ENCODE results near the gene C1D. TPM values are rescaled to one million over a fixed set of nuclear protein-coding genes. Genes with fewer than 3 reads are reported as not detected.
"Not testable (repeated sequence)": the region's sequence is repeated elsewhere in the genome, so short reads cannot be mapped to it uniquely, and the experiment has no call there.

Gene C1D
- total RNA-seq, 1 donor from 2014 or later = 11.2 TPM

DNA sequence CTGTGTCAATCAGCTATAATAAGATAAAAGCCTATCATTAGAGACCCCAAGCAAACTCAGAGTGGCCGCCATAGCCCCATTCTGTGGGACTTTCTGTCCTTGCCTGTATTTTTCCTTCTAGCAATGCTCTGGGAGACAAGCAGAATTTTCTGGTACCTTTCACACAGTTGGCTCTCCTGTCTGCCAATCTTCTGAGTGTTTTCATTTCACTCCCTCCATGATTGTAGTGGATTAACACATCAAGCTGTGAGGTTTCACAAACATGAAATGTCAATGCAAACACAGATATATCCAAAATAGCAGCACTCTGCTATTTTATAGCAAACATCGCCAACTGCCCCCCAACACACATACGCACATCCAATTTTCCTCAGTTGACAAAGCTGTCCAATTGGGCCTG, 64.9 kb downstream of the C1D start:
- no peak for ATAC-seq

- ATAC-seq = peak; percentile 97
These were observed 65.3 kb downstream of the C1D start for GRCh38 chr2:67997528-67997900.

DNA sequence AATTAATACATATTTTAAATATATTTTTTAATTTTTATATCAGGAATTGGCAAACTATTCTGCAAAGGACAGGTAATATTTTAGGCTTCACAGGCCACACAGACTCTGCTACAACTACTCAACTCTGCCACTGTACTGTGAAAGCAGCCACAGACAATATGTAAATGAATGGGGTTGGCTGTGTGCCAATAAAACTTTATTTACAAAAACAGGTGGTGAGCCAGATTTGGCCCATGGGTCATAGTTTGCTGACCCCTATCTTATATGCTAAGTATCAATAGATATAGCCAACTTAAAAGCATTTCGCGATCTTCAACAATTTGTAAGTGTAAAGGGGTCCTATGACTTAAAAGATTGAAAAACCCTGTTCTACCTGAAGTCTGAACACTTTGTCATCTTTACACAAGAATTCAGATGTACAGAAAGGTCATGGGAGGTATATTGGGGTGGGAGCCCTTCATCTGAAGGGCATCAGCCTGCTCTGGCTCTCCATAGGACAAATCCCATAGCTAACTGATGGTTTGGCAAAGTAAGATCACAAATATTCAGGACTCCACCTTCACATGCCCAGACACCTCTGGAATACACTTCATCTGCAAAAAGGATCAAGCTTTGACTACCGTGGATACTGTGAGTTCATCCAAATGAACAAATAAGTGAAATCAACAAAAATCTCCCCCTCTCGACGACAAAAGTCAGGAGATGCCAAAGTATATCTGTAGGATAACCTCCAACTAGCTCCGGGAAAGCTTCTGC, 65.9 kb downstream of the C1D start:
- ATAC-seq = peak; percentile 48

DNA sequence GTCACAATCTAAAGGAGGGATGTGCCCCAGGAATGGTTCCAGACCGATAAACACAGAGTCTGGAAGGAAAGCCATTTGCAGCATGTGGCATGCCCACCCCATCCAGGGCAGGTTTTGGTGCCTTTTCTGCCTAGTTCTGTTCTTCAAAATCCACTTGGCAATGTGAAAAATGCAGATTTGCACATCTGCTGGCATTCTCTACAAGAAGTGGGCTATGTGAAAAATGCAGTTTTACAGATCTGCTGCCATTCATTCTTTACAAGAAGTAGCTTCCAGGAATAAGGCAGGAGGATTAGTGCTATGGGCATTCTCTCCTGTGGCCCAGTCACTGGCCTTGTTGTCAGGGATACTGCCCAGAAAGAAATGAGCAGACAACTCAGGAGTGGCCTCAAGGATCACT, 68.1 kb downstream of the C1D start:
- no peak for ATAC-seq

- not testable (repeated sequence) for ATAC-seq
These were observed 68.7 kb downstream of the C1D start for GRCh38 chr2:67994069-67994468.

GRCh38 chr2:67993329-67993728, 69.5 kb downstream of the C1D start:
- no peak for ATAC-seq

DNA sequence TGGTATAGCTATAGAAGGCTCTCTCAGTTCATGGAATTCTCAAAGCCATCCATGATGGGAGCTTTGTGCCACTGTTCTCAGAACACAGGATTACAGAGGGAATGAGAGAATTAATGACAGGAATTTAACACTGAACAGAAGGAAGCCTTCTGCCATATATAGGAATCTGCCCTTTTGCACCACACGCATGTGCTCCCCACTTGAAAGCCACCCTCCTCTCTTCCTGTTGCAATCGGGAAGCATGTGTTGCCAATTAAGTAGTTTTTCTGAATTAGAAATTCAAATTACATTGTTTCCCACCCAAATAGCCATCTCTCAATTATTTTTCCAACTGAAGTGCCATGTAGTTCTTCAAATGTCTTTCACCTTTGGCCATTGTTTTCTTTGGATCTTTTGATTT, 71.3 kb downstream of the C1D start:
- no peak for ATAC-seq

Other genes with a start within 250 kb of the C1D start
- gene PNO1, start 94.9 kb upstream of the C1D start, total RNA-seq = 10.8 TPM
- 40.8 TPM for gene PPP3R1, start 189.5 kb upstream of the C1D start, total RNA-seq

Measured in esophagus mucosa (tissue), 1 donor.